Measurements from ENCODE around the gene NKTR.

DNA sequence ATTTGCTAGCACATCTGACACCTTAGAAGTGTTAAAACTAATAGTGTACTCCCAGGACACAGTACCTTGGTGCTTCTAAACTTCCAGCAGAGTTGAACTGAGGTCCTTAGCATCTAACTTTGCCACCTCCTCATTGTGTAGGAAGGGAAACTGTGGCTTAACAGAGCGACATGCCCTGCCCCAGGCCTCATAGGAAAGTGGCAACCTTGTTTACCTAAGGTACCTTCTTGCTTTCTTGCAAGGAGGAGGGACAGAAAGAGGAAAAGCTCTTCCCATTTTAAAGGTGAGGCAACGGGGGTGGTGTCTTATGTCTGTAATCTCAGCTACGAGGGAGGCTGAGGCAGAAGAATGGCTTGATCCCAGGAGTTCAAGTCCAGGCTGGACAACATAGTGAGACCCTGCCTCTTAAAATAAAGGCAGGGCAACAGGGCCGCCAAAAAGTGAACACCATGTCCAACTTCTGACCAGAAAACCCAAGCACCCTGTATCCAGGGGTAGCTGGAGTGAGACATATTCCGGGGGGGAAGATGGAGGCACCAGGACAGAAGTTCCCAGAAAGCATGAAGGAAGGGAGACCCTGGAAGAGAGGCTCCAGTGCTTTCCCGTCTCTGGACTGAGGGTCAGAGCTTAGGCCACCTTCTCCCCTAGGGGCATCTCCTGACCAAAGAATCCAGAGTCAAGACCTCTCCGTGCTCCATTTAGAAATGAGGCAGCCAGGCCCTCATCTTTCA lies 84.3 kb downstream of the NKTR start:
- TF ChIP-seq, protein P1, sequence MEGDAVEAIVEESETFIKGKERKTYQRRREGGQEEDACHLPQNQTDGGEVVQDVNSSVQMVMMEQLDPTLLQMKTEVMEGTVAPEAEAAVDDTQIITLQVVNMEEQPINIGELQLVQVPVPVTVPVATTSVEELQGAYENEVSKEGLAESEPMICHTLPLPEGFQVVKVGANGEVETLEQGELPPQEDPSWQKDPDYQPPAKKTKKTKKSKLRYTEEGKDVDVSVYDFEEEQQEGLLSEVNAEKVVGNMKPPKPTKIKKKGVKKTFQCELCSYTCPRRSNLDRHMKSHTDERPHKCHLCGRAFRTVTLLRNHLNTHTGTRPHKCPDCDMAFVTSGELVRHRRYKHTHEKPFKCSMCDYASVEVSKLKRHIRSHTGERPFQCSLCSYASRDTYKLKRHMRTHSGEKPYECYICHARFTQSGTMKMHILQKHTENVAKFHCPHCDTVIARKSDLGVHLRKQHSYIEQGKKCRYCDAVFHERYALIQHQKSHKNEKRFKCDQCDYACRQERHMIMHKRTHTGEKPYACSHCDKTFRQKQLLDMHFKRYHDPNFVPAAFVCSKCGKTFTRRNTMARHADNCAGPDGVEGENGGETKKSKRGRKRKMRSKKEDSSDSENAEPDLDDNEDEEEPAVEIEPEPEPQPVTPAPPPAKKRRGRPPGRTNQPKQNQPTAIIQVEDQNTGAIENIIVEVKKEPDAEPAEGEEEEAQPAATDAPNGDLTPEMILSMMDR (IDR thresholded peaks at IDR 0.05), result no peak
- no peak for TF ChIP-seq POLR2AphosphoS5 (IDR thresholded peaks at IDR 0.05; ENCODE audit: low read depth, low read length)
- no peak for TF ChIP-seq TCF7L2 (IDR thresholded peaks at IDR 0.05; ENCODE audit: low read depth, low read length)
- TF ChIP-seq, protein P2, sequence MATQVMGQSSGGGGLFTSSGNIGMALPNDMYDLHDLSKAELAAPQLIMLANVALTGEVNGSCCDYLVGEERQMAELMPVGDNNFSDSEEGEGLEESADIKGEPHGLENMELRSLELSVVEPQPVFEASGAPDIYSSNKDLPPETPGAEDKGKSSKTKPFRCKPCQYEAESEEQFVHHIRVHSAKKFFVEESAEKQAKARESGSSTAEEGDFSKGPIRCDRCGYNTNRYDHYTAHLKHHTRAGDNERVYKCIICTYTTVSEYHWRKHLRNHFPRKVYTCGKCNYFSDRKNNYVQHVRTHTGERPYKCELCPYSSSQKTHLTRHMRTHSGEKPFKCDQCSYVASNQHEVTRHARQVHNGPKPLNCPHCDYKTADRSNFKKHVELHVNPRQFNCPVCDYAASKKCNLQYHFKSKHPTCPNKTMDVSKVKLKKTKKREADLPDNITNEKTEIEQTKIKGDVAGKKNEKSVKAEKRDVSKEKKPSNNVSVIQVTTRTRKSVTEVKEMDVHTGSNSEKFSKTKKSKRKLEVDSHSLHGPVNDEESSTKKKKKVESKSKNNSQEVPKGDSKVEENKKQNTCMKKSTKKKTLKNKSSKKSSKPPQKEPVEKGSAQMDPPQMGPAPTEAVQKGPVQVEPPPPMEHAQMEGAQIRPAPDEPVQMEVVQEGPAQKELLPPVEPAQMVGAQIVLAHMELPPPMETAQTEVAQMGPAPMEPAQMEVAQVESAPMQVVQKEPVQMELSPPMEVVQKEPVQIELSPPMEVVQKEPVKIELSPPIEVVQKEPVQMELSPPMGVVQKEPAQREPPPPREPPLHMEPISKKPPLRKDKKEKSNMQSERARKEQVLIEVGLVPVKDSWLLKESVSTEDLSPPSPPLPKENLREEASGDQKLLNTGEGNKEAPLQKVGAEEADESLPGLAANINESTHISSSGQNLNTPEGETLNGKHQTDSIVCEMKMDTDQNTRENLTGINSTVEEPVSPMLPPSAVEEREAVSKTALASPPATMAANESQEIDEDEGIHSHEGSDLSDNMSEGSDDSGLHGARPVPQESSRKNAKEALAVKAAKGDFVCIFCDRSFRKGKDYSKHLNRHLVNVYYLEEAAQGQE (IDR thresholded peaks at IDR 0.05; ENCODE audit: insufficient read depth in 1 of 2, low read depth in 2 of 2, low read length in 1 of 2), result no peak
- TF ChIP-seq SIN3A (IDR thresholded peaks at IDR 0.05; ENCODE audit: borderline replicate concordance, insufficient read depth, low read depth, low read length), result no peak

Data from Panc1 (cell line).